OCI-LY3 (cell line): Measurements from ENCODE around the gene EGFL7.

Experiments used
- H2AFZ ChIP-seq: fragments of 200-600, 300-600 bp; shearing (Covaris generic); 2 replicates; pipeline ENCODE4 v1.6.0; 2014; ENCODE audit warnings: antibody characterized with exemption, low read depth, low read length
- H3K27ac ChIP-seq: fragments of 200-600, 300-600 bp; sonication (generic); 2 replicates; pipeline ENCODE4 v1.5.1; 2014; ENCODE audit warnings: mild to moderate bottlenecking, low read length, moderate library complexity, mixed read lengths
- H3K27me3 ChIP-seq: fragments of 200-600, 300-600 bp; sonication (generic); 2 replicates; pipeline ENCODE4 v1.6.1; 2014; ENCODE audit warnings: low read depth, low read length, mixed read lengths
- H3K36me3 ChIP-seq: fragments of 200-600, 300-600 bp; sonication (generic); replicated peaks from 2 replicates; pipeline ENCODE3; 2014; ENCODE audit warnings: low read depth, low read length, mixed read lengths
- H3K4me1 ChIP-seq: fragments of 300-600, 200-600 bp; sonication (generic); 2 replicates; pipeline ENCODE4 v1.6.1; 2014; ENCODE audit warnings: low read length, mixed read lengths
- H3K4me2 ChIP-seq: fragments of 200-600, 300-600 bp; sonication (generic); 2 replicates; pipeline ENCODE4 v1.6.1; 2014; ENCODE audit warnings: low read length, mixed read lengths
- H3K4me3 ChIP-seq: fragments of 300-600, 200-600 bp; sonication (generic); 2 replicates; pipeline ENCODE4 v1.5.1; 2014; ENCODE audit warnings: antibody characterized with exemption, mild to moderate bottlenecking, low read length, moderate library complexity
- H3K79me2 ChIP-seq: fragments of 300-600, 200-600 bp; shearing (Covaris generic); 2 replicates; pipeline ENCODE4 v1.6.1; 2014; ENCODE audit warnings: mild to moderate bottlenecking, low read length, mixed read lengths
- H3K9ac ChIP-seq: fragments of 300-600, 200-600 bp; shearing (Covaris generic); 2 replicates; pipeline ENCODE4 v1.6.0; 2014; ENCODE audit warnings: mild to moderate bottlenecking, low read length, moderate library complexity
- H3K9me3 ChIP-seq: fragments of 200-600, 300-600 bp; shearing (Covaris generic); 2 replicates; pipeline ENCODE4 v1.6.1; 2014; ENCODE audit warnings: low read length, mixed read lengths; ENCODE audit not compliant: insufficient read depth
- H4K20me1 ChIP-seq: fragments of 200-600, 300-600 bp; sonication (generic); 2 replicates; pipeline ENCODE4 v1.6.1; 2016; ENCODE audit warnings: low read length, mixed read lengths; ENCODE audit not compliant: insufficient read depth
- CTCF ChIP-seq: fragments of 200-600, 300-600 bp; sonication (generic); IDR thresholded peaks from 2 replicates; pipeline ENCODE4 v1.5.1; 2014; ENCODE audit warnings: antibody characterized with exemption, low read length, low read depth
- EZH2phosphoT487 ChIP-seq: fragments of 200-600 bp; shearing (Covaris generic); IDR thresholded peaks from 2 replicates; pipeline ENCODE4 v1.6.1; 2018; ENCODE audit warnings: antibody characterized with exemption, mixed run types, low read depth

EGFL7 gene

DNA sequence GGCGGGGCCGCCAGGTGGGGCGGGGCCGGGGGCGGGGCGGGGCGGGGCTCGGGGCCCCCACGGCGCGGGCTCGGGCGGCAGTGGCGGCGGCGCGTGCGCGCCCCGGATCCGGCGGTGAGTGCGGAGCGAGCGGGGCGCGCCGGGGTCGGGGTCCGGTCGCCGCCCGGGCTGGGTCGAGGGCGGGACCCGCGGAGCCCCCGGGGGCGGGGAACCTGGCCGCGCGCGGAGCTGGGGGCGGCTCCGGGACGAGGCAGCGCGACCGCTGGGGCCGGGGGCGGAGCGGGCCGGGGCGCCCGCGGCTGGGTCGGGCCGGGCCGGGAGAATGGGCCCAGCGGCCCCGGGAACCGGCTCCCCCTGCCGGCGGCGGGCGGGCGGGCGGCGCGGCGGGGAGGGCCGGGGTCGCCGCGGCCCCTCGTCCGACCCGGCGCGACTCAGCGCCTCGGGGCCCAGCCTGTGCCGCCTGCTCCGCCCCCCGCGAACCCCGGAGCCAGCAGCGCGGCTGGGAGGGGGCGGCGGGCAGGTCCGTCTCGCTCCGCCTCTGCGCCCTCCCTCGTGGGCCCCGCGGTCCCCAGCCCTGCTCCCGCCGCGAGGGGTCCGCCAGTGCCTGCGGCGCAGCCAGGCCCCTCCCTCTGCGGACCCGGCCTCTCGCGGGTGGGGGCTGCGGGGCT, 3.1 kb downstream of the EGFL7 start:
- Histone ChIP-seq H3K4me3 (no peak overlapping the region), H2AFZ (no peak overlapping the region), H3K4me1 (no peaks in the 10 kb centered on the region), H4K20me1 (no peaks in the 10 kb centered on the region), H3K9ac (no peak overlapping the region), H3K36me3 (no peaks in the 10 kb centered on the region), H3K9me3 (no peaks in the 10 kb centered on the region), H3K4me2 (no peak overlapping the region), H3K79me2 (no peaks in the 10 kb centered on the region), H3K27me3 (peaks cover 43% of the 10 kb centered on the region), H3K27ac (no peak overlapping the region)
- TF ChIP-seq CTCF (no peak), EZH2phosphoT487 (no peak)

DNA sequence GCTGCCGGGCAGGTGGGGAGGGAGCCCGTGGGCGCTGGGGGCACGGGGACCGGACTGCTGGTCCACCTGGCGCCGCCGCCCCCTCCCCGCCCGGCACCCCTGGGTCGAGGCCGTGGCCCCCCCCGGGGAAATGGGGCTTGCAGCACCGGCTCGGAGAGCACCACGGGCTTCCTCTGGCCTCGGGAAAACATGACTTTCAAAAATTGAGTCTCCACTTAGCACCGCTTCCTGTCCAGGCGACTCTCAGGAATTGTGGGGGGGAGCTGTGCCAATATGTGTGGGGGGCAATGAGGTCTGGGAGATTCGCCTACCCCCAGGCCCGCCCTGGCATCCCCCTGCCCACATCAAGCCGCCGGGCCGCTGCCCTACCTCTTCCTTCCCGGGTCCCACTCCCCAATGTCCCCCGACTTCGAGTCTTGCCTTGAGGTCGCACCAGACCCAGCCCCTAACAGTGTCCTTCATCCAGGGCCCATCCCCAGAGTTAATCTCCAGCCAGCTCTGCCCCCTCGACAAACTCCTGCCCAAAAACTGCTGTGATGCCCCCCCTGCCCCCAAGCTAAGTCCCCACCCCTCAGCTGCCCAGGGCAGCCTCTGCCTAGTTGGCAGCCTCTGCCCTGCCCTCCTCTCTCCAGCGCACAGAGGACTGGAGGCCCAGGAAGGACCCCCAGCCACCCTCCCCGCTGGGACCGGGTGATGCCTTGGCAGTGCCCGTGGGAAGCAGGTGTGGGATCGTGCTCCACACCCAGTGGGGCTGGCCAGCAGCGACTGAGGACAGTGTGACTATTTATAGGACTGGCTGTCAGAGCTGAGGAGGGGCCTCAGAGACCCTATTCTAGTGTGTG, 3.9 kb downstream of the EGFL7 start:
- no peaks in the 10 kb centered on the region for H3K79me2 ChIP-seq
- TF ChIP-seq CTCF: no peak
- TF ChIP-seq EZH2phosphoT487: no peak
- no peaks in the 10 kb centered on the region for H3K36me3 ChIP-seq
- peaks cover 36% of the 10 kb centered on the region for H3K27me3 ChIP-seq
- no peaks in the 10 kb centered on the region for H4K20me1 ChIP-seq
- H3K4me3 ChIP-seq: no peak overlapping the region
- no peak overlapping the region for H3K27ac ChIP-seq
- H3K4me1 ChIP-seq: no peaks in the 10 kb centered on the region
- H2AFZ ChIP-seq: no peak overlapping the region
- no peaks in the 10 kb centered on the region for H3K9me3 ChIP-seq
- H3K4me2 ChIP-seq: no peak overlapping the region
- H3K9ac ChIP-seq: no peak overlapping the region

GRCh38 chr9:136667214-136667939, 4.7 kb downstream of the EGFL7 start:
- Histone ChIP-seq H2AFZ (no peak overlapping the region), H3K4me3 (no peak overlapping the region), H3K9me3 (no peaks in the 10 kb centered on the region), H3K9ac (no peak overlapping the region), H3K27me3 (peaks cover 32% of the 10 kb centered on the region), H4K20me1 (no peaks in the 10 kb centered on the region), H3K4me2 (no peak overlapping the region), H3K4me1 (no peaks in the 10 kb centered on the region), H3K36me3 (no peaks in the 10 kb centered on the region), H3K79me2 (no peaks in the 10 kb centered on the region), H3K27ac (no peak overlapping the region)
- TF ChIP-seq EZH2phosphoT487: no peak

- Histone ChIP-seq H3K27me3 (peaks cover 31% of the 10 kb centered on the region), H2AFZ (no peak overlapping the region), H3K9me3 (no peaks in the 10 kb centered on the region), H3K4me3 (no peak overlapping the region), H3K79me2 (no peaks in the 10 kb centered on the region), H3K27ac (no peak overlapping the region), H3K9ac (no peak overlapping the region), H4K20me1 (no peaks in the 10 kb centered on the region), H3K4me1 (no peaks in the 10 kb centered on the region), H3K4me2 (no peak overlapping the region), H3K36me3 (no peaks in the 10 kb centered on the region)
- TF ChIP-seq CTCF: no peak
- no peak for TF ChIP-seq EZH2phosphoT487
These were observed 5.4 kb downstream of the EGFL7 start for GRCh38 chr9:136667940-136668760.
